WTC11 (cell line): Measurements from ENCODE around the gene MCM3AP. TPM values are rescaled to one million over a fixed set of nuclear protein-coding genes. Genes with fewer than 3 reads are reported as not detected.

Source experiments
- ATAC-seq: fragments of 200-7000 bp; cut with Tn5 transposase; 2 replicates; pipeline ENCODE4 v1.10.0; 2021; ENCODE audit warnings: mild to moderate bottlenecking, moderate library complexity
- CTCF ChIA-PET: fragments of 300-600 bp; sonication (Branson Sonifier 250); formaldehyde crosslinking; loops from one replicate; lab custom pipeline; 2021; ENCODE audit warnings: antibody characterized with exemption; lab: Charles Lee
- POLR2A ChIA-PET: fragments of 350-600 bp; sonication (Branson Sonifier 250); formaldehyde crosslinking; loops from one replicate; lab custom pipeline; 2021; ENCODE audit warnings: antibody characterized with exemption; lab: Charles Lee
- DNase-seq: peaks from one replicate; pipeline ENCODE4 v3.0.0; 2021; ENCODE audit warnings: low spot score
- H3K27ac Mint-ChIP-seq: 2 replicates; pipeline ENCODE4 v1.8.0; 2021; ENCODE audit warnings: mixed read lengths
- H3K27me3 Mint-ChIP-seq: 2 replicates; pipeline ENCODE4 v1.8.0; 2021; ENCODE audit warnings: low read depth, mild to moderate bottlenecking, moderate library complexity, mixed read lengths
- H3K36me3 Mint-ChIP-seq: 2 replicates; pipeline ENCODE4 v1.8.0; 2021; ENCODE audit warnings: mixed read lengths
- H3K4me1 Mint-ChIP-seq: 2 replicates; pipeline ENCODE4 v1.8.0; 2022; ENCODE audit warnings: mixed read lengths
- H3K4me3 Mint-ChIP-seq: 2 replicates; pipeline ENCODE4 v1.8.0; 2021; ENCODE audit warnings: mild to moderate bottlenecking, moderate library complexity, mixed read lengths
- H3K9me3 Mint-ChIP-seq: 2 replicates; pipeline ENCODE4 v1.8.0; 2021; ENCODE audit warnings: mixed read lengths
- CREB1 ChIP-seq: sonication (generic); formaldehyde crosslinking; IDR thresholded peaks from 2 replicates; pipeline ENCODE4 v1.8.0; 2023; ENCODE audit warnings: mild to moderate bottlenecking, missing genetic modification reagents
- ELF4 ChIP-seq: sonication (generic); formaldehyde crosslinking; IDR thresholded peaks from 2 replicates; pipeline ENCODE4 v1.8.1; 2022; ENCODE audit warnings: low read depth, mild to moderate bottlenecking, moderate library complexity, missing genetic modification reagents
- ESRRA ChIP-seq: sonication (generic); formaldehyde crosslinking; IDR thresholded peaks from 2 replicates; pipeline ENCODE4 v1.8.1; 2022; ENCODE audit warnings: mild to moderate bottlenecking, missing genetic modification reagents, borderline replicate concordance
- GABPB1 ChIP-seq: sonication (generic); formaldehyde crosslinking; IDR thresholded peaks from 2 replicates; pipeline ENCODE4 v1.8.1; 2023; ENCODE audit warnings: mild to moderate bottlenecking, missing genetic modification reagents
- JUN ChIP-seq: sonication (generic); formaldehyde crosslinking; IDR thresholded peaks from 2 replicates; pipeline ENCODE4 v1.8.0; 2023; ENCODE audit warnings: mild to moderate bottlenecking, missing genetic modification reagents
- MXD4 ChIP-seq: fragments of 250-450 bp; sonication (Bioruptor Pico); IDR thresholded peaks from 2 replicates; pipeline ENCODE4 v1.8.0; 2021; ENCODE audit warnings: mild to moderate bottlenecking, moderate library complexity, borderline replicate concordance
- NFE2L1 ChIP-seq: sonication (generic); formaldehyde crosslinking; IDR thresholded peaks from 2 replicates; pipeline ENCODE4 v1.8.1; 2023; ENCODE audit warnings: missing genetic modification reagents
- RELA ChIP-seq: sonication (generic); formaldehyde crosslinking; IDR thresholded peaks from 2 replicates; pipeline ENCODE4 v1.8.1; 2022; ENCODE audit warnings: missing genetic modification reagents, mild to moderate bottlenecking, borderline replicate concordance
- SMAD3 ChIP-seq: sonication (generic); formaldehyde crosslinking; IDR thresholded peaks from 2 replicates; pipeline ENCODE4 v1.8.0; 2022; ENCODE audit warnings: missing genetic modification reagents, mild to moderate bottlenecking, borderline replicate concordance
- SMAD4 ChIP-seq: sonication (generic); formaldehyde crosslinking; IDR thresholded peaks from 2 replicates; pipeline ENCODE4 v1.8.0; 2022; ENCODE audit warnings: mild to moderate bottlenecking, missing genetic modification reagents
- TP53 ChIP-seq: sonication (generic); formaldehyde crosslinking; IDR thresholded peaks from 2 replicates; pipeline ENCODE4 v1.8.1; 2023; ENCODE audit warnings: mild to moderate bottlenecking, missing genetic modification reagents
- ZNF396 ChIP-seq: fragments of 250-450 bp; sonication (Bioruptor Pico); IDR thresholded peaks from 2 replicates; pipeline ENCODE4 v1.8.0; 2021; ENCODE audit warnings: mild to moderate bottlenecking, moderate library complexity, borderline replicate concordance
- ZNF416 ChIP-seq: fragments of 250-450 bp; sonication (Bioruptor Pico); IDR thresholded peaks from 2 replicates; pipeline ENCODE4 v1.9.0; 2021; ENCODE audit warnings: mild to moderate bottlenecking, inconsistent platforms
- ZNF423 ChIP-seq: fragments of 250-450 bp; sonication (Bioruptor Pico); IDR thresholded peaks from 2 replicates; pipeline ENCODE4 v2.1.2; 2022; ENCODE audit warnings: mild to moderate bottlenecking, moderate library complexity
- total RNA-seq: library from RNA; stranded (reverse); gene quantifications from 3 replicates; pipeline ENCODE4 v1.2.3, GENCODE V29; 2021
- TF ChIP-seq, protein P1 (sequence below): fragments of 250-450 bp; sonication (Bioruptor Pico); conservative IDR thresholded peaks from 2 replicates; pipeline ENCODE4 v1.9.0; 2021; ENCODE audit warnings: mild to moderate bottlenecking
- TF ChIP-seq, protein P2 (sequence below): sonication (generic); formaldehyde crosslinking; conservative IDR thresholded peaks from 2 replicates; pipeline ENCODE4 v1.8.1; 2022; ENCODE audit warnings: mild to moderate bottlenecking, missing genetic modification reagents
- TF ChIP-seq, protein P3 (sequence below): sonication (generic); formaldehyde crosslinking; IDR thresholded peaks from 2 replicates; pipeline ENCODE4 v1.8.0; 2022; ENCODE audit warnings: mild to moderate bottlenecking, missing genetic modification reagents
- TF ChIP-seq, protein P4 (sequence below): fragments of 250-450 bp; sonication (Bioruptor Pico); IDR thresholded peaks from 2 replicates; pipeline ENCODE4 v1.9.0; 2021; ENCODE audit warnings: moderate library complexity, mild to moderate bottlenecking, inconsistent platforms, borderline replicate concordance
- TF ChIP-seq, protein P5 (sequence below): sonication (generic); formaldehyde crosslinking; IDR thresholded peaks from 2 replicates; pipeline ENCODE4 v1.8.1; 2022; ENCODE audit warnings: mild to moderate bottlenecking, moderate library complexity, missing genetic modification reagents

MCM3AP gene
- total RNA-seq, 1 experiment from 2014 or later: 167 TPM

DNA sequence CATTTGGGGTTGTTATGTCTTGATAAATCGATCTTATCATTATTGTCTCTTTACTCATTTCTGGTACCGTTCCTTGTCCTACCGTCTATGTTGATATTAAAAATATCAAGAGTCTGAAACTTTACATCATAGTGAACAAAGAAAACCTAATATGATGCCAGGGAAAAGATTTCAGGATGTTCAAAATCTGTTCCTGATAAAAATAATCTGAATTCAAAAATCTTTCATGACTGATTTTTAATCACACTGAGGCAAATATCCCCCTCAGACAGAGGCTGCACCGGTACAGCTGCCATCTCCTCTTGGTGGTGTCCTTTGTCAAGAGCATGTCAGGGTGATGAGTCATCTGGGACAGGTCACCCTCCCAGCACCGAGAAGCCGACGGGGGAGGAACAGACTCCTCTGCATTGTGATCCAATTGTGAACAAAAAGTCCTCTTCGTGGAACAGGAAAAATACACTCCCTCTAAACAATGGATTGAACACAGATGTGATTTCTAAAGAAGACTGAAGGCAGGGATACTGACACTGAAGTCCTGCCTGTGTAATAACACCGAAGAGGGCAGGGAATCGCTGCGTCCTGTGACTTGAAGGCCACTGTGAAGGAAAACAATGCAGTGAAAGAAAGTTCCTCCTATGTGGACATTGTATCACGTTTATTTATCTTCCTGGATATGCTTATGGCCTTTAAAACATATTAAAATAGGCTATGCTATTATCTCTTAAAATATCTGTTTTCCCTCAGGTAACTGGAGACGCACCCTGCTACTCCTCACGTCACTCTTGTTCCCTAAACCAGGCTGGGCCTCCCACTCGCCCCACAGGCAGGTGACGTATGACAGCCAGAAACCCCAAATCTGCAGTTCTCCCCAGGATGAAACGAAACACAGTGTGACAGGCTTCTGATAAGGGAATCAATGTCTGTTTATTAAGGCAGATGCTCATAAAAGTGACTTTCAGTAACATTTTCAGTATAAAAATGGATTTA is 96.9 kb downstream of the MCM3AP start:
- DNase-seq (no peak), ATAC-seq (no peak)
- ChIA-PET CTCF (no interaction called here), POLR2A (interaction anchor here (0.5 kb wide), 1 partner anchor 9 kb away, joined by 3 read pairs; no protein-coding TSS in a partner anchor)
- Mint-ChIP-seq H3K36me3 (peaks cover 18% of the 10 kb centered on the region), H3K27ac (peak overlapping the region; percentile 73), H3K4me1 (peaks cover 22% of the 10 kb centered on the region), H3K27me3 (no peaks in the 10 kb centered on the region), H3K4me3 (no peak overlapping the region), H3K9me3 (peaks cover 3% of the 10 kb centered on the region; the same call in 1 of the 2 replicates)
- TF ChIP-seq, protein P1, sequence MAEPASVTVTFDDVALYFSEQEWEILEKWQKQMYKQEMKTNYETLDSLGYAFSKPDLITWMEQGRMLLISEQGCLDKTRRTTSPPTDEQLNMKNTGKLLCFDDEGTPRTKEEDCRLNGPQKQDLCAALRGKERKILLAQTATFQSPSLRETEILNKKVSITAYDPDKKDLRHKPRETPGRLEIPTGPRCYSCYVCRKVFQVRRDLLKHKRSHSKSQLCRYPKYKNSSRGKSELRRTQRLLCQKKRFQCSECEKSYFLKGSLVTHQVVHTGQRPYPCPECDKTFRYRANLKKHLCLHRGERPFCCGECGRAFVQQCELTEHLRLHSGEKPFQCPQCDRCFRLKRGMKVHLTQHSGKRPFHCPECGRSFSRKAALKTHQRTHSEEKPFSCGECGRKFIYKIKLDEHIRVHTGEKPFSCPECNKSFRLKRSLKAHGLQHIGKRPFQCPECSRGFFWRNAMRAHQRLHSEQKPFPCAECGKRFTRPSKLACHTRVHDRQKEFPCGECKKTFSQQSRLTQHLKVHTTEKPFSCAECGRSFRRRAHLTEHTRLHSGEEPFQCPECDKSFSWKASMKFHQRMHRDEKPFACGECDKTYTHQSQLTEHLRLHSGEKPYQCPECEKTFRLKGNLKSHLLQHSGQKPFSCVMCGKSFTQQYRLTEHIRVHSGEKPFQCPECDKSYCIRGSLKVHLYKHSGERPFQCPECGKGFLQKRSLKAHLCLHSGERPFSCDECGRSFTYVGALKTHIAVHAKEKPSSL: no peak
- no peak for TF ChIP-seq TP53 (CRISPR knock-in tag)
- TF ChIP-seq, protein P2, sequence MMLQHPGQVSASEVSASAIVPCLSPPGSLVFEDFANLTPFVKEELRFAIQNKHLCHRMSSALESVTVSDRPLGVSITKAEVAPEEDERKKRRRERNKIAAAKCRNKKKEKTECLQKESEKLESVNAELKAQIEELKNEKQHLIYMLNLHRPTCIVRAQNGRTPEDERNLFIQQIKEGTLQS (CRISPR knock-in tag): no peak
- TF ChIP-seq NFE2L1: no peak
- TF ChIP-seq JUN: no peak
- TF ChIP-seq, protein P3, sequence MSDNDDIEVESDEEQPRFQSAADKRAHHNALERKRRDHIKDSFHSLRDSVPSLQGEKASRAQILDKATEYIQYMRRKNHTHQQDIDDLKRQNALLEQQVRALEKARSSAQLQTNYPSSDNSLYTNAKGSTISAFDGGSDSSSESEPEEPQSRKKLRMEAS (CRISPR knock-in tag): no peak
- TF ChIP-seq ESRRA (CRISPR knock-in tag): no peak
- no peak for TF ChIP-seq ZNF396 (CRISPR knock-in tag)
- no peak for TF ChIP-seq CREB1 (CRISPR knock-in tag)
- TF ChIP-seq SMAD4 (CRISPR knock-in tag): no peak
- no peak for TF ChIP-seq ZNF423
- TF ChIP-seq SMAD3 (CRISPR knock-in tag): no peak
- no peak for TF ChIP-seq RELA (CRISPR knock-in tag)

DNA sequence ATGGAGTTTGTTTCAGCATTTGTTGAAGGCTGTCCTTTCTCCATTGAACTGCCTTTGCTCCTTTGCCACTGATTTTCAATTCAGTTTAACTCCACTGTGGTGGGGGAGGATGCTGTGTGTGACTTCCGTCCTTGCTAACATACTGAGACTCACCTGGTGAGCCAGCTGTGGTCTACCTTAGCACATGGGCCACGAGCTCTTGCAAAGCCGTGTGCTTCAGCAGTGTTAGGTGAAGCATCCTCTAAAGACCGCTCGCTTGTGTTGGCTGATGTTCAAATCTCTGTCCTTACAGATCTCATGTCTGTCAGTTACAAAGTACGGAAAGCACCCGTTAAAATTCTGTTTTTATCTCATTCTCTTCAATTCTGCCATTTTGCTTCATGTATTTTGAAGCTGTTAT is 97.6 kb downstream of the MCM3AP start:
- H3K27me3 Mint-ChIP-seq: no peaks in the 10 kb centered on the region
- H3K27ac Mint-ChIP-seq: peak overlapping the region; percentile 33
- ChIA-PET CTCF (no interaction called here), POLR2A (interaction anchor here (0.5 kb wide), 1 partner anchor 10 kb away, joined by 3 read pairs; no protein-coding TSS in a partner anchor)
- ATAC-seq (no peak), DNase-seq (no peak)
- peaks cover 11% of the 10 kb centered on the region for H3K36me3 Mint-ChIP-seq
- no peak overlapping the region for H3K4me3 Mint-ChIP-seq
- TF ChIP-seq GABPB1 (CRISPR knock-in tag) (no peak), ESRRA (CRISPR knock-in tag) (no peak), ELF4 (CRISPR knock-in tag) (no peak), MXD4 (no peak), ZNF416 (no peak)
- TF ChIP-seq, protein P4, sequence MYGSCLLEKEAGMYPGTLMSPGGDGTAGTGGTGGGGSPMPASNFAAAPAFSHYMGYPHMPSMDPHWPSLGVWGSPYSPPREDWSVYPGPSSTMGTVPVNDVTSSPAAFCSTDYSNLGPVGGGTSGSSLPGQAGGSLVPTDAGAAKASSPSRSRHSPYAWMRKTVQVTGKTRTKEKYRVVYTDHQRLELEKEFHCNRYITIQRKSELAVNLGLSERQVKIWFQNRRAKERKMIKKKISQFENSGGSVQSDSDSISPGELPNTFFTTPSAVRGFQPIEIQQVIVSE (CRISPR knock-in tag): no peak
- TF ChIP-seq, protein P5, sequence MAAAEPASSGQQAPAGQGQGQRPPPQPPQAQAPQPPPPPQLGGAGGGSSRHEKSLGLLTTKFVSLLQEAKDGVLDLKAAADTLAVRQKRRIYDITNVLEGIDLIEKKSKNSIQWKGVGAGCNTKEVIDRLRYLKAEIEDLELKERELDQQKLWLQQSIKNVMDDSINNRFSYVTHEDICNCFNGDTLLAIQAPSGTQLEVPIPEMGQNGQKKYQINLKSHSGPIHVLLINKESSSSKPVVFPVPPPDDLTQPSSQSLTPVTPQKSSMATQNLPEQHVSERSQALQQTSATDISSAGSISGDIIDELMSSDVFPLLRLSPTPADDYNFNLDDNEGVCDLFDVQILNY: no peak
- H3K9me3 Mint-ChIP-seq: no peaks in the 10 kb centered on the region
- peaks cover 26% of the 10 kb centered on the region for H3K4me1 Mint-ChIP-seq
